Mucosa of gallbladder (tissue), 1 donor: ENCODE results near the gene TMEM30B. TPM values are rescaled to one million over a fixed set of nuclear protein-coding genes. Genes with fewer than 3 reads are reported as not detected.
A peak's percentile ranks its signal among the peaks of the same experiment; 100 is the strongest.

Experiments used
- DNase-seq: peaks from one replicate; pipeline ENCODE4 v3.0.0-alpha.2; 2020; ENCODE audit warnings: low spot score
- total RNA-seq: library from RNA; stranded (reverse); gene quantifications from one replicate; pipeline ENCODE4 v1.2.1, GENCODE V29; 2021
- donor health status: DM: no; HTN: no; CAD: no.

Gene TMEM30B
- total RNA-seq, 1 donor from 2014 or later: 97.8 TPM

GRCh38 chr14:61298824-61299223, 17.7 kb upstream of the TMEM30B start:
- no peak for DNase-seq

GRCh38 chr14:61297581-61297980, 16.4 kb upstream of the TMEM30B start:
- DNase-seq: no peak

- no peak for DNase-seq
These were observed 15.8 kb upstream of the TMEM30B start for GRCh38 chr14:61296719-61297502.

- no peak for DNase-seq
These were observed 15.0 kb upstream of the TMEM30B start for GRCh38 chr14:61296151-61296550.

DNA sequence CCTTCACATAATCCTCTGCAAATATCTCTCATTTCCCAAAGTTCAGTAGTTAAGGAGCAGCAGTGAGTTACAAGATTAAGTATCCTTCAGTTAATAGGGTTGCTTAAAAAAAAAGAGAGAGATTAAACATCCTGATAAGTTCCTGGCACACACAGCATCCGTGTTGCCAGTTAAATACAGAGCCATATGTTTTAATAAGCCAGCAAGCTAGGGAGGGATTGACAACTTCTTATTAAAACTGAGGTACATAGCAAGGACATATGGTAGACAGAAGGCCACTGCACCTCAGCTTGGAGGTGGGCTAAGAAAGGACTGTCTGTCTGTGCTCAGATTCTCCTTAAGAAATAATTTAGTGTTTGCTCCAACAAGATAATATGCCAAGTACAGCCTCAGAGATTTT, 9.6 kb upstream of the TMEM30B start:
- no peak for DNase-seq

DNA sequence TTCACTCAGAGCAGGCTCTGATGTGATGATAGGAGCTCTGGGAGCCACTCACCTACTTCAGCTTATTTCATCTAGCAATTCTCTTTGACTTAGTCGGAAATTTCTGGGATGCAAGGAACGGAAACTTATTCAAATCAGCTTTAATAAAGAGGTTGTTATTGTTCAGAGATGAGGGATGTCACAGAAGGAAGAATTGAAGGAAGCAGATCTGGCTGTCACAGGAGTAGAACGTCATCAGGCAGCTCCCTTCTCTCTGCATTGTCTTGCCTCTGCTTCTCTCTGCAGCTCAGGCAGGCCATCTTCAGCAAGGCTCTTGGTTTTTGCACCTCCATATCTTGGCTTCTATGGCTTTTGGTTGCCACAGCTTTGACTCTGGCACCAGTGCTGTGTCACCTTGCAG, 7.6 kb upstream of the TMEM30B start:
- no peak for DNase-seq

DNA sequence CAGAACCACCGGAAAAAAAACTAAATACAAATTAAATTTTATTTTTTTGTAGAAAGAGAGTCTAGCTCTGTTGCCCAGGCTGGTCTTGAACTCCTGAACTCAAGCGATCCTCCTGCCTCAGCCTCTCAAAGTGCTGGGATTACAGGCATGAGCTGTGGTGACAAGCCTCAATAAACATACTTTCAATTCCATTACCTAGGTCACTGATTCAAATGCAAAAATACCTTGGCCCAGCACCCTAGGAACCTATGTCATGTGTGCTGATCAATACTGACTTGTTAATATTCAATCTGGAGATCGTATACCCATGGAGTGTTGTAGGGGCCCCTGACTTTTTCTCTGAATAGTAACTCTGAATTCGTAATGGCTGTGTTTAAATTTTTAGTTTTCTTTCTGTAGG, 7.1 kb upstream of the TMEM30B start:
- peak; percentile 43 for DNase-seq

GRCh38 chr14:61287196-61287595, 6.1 kb upstream of the TMEM30B start:
- no peak for DNase-seq

- DNase-seq: no peak
These were observed 4.2 kb upstream of the TMEM30B start for GRCh38 chr14:61285364-61285763.

DNA sequence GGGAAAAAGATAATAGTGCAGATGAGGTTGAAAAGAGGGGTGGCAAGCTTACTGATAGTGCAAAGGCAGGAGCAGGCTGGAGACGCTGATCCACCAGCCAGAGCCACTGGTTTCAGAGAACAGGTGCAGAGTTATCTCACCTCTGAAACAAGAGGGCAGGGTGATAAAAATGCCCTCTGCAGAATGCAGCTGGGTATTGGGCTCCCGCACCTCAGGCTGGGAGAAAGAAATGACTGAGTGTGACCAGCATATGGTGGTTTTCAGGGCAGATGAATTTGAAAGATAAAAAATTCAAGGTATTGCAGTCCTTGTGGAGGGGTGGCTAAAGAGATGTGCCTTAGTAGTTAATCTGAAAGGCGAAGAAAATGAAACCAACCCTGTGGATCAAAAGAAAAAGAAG, 2.9 kb upstream of the TMEM30B start:
- DNase-seq: no peak

GRCh38 chr14:61282746-61283145, 1.6 kb upstream of the TMEM30B start:
- DNase-seq: no peak

GRCh38 chr14:61281948-61282275, 774 bp upstream of the TMEM30B start:
- DNase-seq: no peak

DNA sequence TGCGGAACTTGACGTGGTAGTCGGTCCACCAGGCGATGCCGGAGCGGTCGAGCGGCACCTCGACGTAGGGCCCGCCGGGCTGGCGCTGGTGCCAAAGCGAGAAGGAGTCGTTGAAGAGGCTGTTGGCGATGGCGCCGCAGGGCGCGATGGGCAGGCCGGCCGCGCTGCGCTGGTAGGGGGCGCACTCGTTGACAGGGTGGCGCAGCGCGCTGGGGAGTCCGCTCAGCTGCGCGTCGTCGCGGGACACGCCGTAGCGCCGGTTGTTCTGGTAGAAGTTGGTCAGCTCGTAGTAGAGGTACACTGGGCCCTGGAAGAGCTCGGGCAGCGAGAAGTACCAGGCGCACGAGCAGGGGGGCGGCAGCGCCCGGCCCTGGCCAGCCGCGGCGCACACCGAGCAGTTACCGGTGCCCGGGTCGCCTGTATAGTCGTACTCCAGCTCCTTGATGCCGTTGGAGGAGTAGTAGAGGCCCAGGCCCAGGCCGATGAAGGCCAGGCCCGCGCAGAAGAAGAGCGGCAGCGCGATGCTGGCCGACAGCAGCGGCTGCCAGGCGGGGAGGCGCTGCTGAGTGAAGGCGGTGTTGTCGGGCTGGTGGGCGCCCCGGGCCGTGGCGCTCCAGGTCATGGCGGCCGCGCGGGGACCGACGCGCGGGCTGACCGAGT, 482 bp downstream of the TMEM30B start:
- DNase-seq: peak; percentile 68

DNA sequence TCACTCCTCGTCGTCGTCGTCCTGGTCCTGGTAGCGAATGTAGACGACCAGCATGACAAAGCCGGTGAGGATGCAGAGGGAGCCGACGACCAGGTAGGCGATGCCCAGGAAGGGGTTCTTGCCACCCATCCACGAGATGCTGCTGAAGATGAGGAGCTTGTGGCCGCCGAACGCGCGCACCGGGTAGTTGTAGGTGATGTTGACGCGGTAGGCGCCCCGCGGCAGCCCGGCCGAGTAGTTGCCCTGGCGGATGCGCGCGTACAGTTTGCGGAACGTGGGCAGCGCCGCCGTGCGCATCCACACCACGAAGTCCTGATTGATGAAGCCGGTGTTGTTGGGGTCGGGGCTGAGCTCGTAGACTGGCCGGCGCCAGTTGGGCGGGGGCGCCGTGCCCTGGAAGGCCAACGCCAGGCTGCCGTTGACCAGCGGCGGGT, 1.0 kb downstream of the TMEM30B start:
- peak; percentile 29 for DNase-seq

DNA sequence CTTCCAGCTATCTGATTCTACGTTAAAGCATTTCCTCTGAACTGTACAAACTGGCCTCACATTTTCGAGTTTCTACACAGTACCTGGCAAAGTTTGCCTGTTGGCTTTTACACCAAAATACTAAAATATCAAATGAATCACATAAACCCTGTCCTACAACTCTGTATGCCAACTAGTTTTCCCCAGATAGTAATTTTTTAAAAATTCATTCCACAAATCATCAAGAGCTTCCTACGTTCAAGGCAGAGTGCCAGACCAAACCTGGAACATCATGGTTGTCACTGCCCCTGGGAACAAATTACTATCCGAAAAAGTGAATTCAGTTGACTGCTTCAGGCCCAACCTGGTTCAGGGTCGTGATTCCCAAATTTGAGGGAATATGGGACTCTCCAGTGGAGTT, 2.1 kb downstream of the TMEM30B start:
- no peak for DNase-seq

DNA sequence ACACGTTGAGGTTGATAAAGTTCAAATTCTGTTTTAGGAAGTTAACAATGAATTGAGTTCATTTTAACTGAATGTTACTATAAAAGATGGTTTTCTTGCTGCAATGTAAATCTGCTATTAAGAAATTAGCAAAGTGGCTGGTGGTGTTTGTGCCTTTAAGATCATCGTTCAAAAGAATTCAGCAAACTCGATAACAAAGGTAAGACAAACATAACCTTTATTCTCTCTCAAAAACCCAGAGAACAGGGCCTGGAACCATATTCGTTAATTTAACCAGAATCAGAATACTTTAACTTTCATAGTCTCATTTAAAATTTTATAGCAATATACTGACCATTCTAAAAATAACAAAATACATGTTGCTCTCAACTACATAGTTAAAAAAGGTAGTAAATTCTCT, 3.4 kb downstream of the TMEM30B start:
- no peak for DNase-seq

GRCh38 chr14:61277232-61277631, 3.9 kb downstream of the TMEM30B start:
- no peak for DNase-seq

DNA sequence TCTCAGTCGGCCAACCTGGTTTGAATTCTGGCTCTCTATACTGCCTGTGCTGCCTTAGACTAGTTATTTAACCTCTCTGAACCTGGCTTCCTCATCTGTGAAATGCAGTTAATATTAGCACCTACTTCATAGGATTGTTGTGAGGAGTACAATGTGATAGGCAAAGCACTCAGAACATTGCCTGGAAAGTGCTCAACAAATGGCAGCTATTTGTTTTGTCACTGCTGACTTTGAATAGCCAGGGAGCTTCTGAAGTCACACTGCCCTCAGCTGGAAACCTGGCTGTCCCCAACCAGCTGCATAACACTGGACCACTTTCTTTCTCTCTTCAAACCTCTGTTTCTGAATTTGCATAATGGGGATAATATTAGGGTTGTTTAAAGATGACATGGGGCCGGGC, 9.6 kb downstream of the TMEM30B start:
- no peak for DNase-seq

GRCh38 chr14:61270714-61271113, 10.4 kb downstream of the TMEM30B start:
- no peak for DNase-seq

- DNase-seq: peak; percentile 83
These were observed 11.6 kb downstream of the TMEM30B start for GRCh38 chr14:61269321-61270083.

- DNase-seq: no peak
These were observed 12.3 kb downstream of the TMEM30B start for GRCh38 chr14:61268812-61269211.

GRCh38 chr14:61266891-61267740, 14.0 kb downstream of the TMEM30B start:
- no peak for DNase-seq
